Hippocampal formation (tissue), 2 donors: ENCODE measurements around the gene KLHL42.

Source experiments
- DNase-seq, 2 donors: peaks; one replicate each; lab custom pipeline; 2025; lab: John Stamatoyannopoulos, UW

KLHL42 gene

GRCh38 chr12:27780612-27781408, 777 bp downstream of the KLHL42 start:
- no peak for DNase-seq

- DNase-seq = no peak
These were observed 1.6 kb downstream of the KLHL42 start for GRCh38 chr12:27781680-27782079.

- DNase-seq = no peak
These were observed 2.4 kb downstream of the KLHL42 start for GRCh38 chr12:27782481-27782880.

GRCh38 chr12:27785882-27786570, 6.0 kb downstream of the KLHL42 start:
- DNase-seq = no peak

- no peak for DNase-seq
These were observed 7.5 kb downstream of the KLHL42 start for GRCh38 chr12:27787559-27787958.

- DNase-seq = no peak
These were observed 10.1 kb downstream of the KLHL42 start for GRCh38 chr12:27790179-27790578.

- no peak for DNase-seq
These were observed 15.0 kb downstream of the KLHL42 start for GRCh38 chr12:27794818-27795584.

- no peak for DNase-seq
These were observed 16.1 kb downstream of the KLHL42 start for GRCh38 chr12:27796128-27796527.

GRCh38 chr12:27797301-27798025, 17.4 kb downstream of the KLHL42 start:
- no peak for DNase-seq

- no peak for DNase-seq
These were observed 20.8 kb downstream of the KLHL42 start for GRCh38 chr12:27800819-27801218.

- no peak for DNase-seq
These were observed 21.6 kb downstream of the KLHL42 start for GRCh38 chr12:27801630-27802029.

GRCh38 chr12:27802511-27802910, 22.5 kb downstream of the KLHL42 start:
- DNase-seq = no peak

GRCh38 chr12:27802936-27803335, 22.9 kb downstream of the KLHL42 start:
- no peak for DNase-seq

GRCh38 chr12:27805238-27805637, 25.2 kb downstream of the KLHL42 start:
- DNase-seq = no peak

GRCh38 chr12:27806259-27806658, 26.2 kb downstream of the KLHL42 start:
- DNase-seq = no peak

GRCh38 chr12:27807063-27807703, 27.1 kb downstream of the KLHL42 start:
- DNase-seq = no peak

- DNase-seq = no peak
These were observed 28.8 kb downstream of the KLHL42 start for GRCh38 chr12:27808841-27809240.

GRCh38 chr12:27810756-27811155, 30.7 kb downstream of the KLHL42 start:
- no peak for DNase-seq

- DNase-seq = no peak
These were observed 32.5 kb downstream of the KLHL42 start for GRCh38 chr12:27812502-27812901.

- no peak for DNase-seq
These were observed 34.4 kb downstream of the KLHL42 start for GRCh38 chr12:27814411-27814810.

- no peak for DNase-seq
These were observed 35.0 kb downstream of the KLHL42 start for GRCh38 chr12:27814851-27815591.
